Activated CD8-positive, alpha-beta memory T cell treated with anti-CD3 and anti-CD28 coated beads for 1 hour (primary cell): ENCODE measurements around the gene USP36.

ENCODE experiments used
- DNase-seq, 2 donors: peaks; one replicate each; pipeline ENCODE4 v3.0.0-alpha.2; 2020; ENCODE audit warnings: low read depth in 1 of 2; ENCODE audit errors: extremely low read depth in 1 of 2

USP36 gene

GRCh38 chr17:78839235-78839761 lies 1.3 kb downstream of the USP36 start:
- DNase-seq = no peak

GRCh38 chr17:78838574-78839005 lies 2.0 kb downstream of the USP36 start:
- no peak for DNase-seq

- no peak for DNase-seq
These were observed 4.1 kb downstream of the USP36 start for GRCh38 chr17:78836420-78837021.

GRCh38 chr17:78834571-78834970 lies 6.0 kb downstream of the USP36 start:
- DNase-seq = no peak

GRCh38 chr17:78832541-78832810 lies 8.1 kb downstream of the USP36 start:
- no peak for DNase-seq

- DNase-seq = no peak
These were observed 8.7 kb downstream of the USP36 start for GRCh38 chr17:78831688-78832540.

- DNase-seq = no peak
These were observed 11.1 kb downstream of the USP36 start for GRCh38 chr17:78829477-78829876.

GRCh38 chr17:78828470-78829185 lies 12.0 kb downstream of the USP36 start:
- no peak for DNase-seq

- DNase-seq = no peak
These were observed 13.6 kb downstream of the USP36 start for GRCh38 chr17:78826836-78827509.

GRCh38 chr17:78826421-78826820 lies 14.2 kb downstream of the USP36 start:
- no peak for DNase-seq

- no peak for DNase-seq
These were observed 14.9 kb downstream of the USP36 start for GRCh38 chr17:78825696-78826095.

GRCh38 chr17:78824240-78824639 lies 16.4 kb downstream of the USP36 start:
- DNase-seq = no peak

GRCh38 chr17:78823282-78824046 lies 17.1 kb downstream of the USP36 start:
- no peak for DNase-seq

GRCh38 chr17:78822552-78822951 lies 18.1 kb downstream of the USP36 start:
- DNase-seq = no peak

GRCh38 chr17:78821961-78822360 lies 18.7 kb downstream of the USP36 start:
- no peak for DNase-seq

- DNase-seq = no peak
These were observed 19.8 kb downstream of the USP36 start for GRCh38 chr17:78820841-78821240.

GRCh38 chr17:78819806-78820792 lies 20.5 kb downstream of the USP36 start:
- no peak for DNase-seq

- no peak for DNase-seq
These were observed 21.2 kb downstream of the USP36 start for GRCh38 chr17:78819402-78819801.

- no peak for DNase-seq
These were observed 21.7 kb downstream of the USP36 start for GRCh38 chr17:78818932-78819331.
